ENCODE measurements around the gene TAGAP.

The TAGAP gene

GRCh38 chr6:159044899-159045727 is at the start of gene TAGAP:
TAGAP (minus strand) TSS chr6:159044991; CDS start chr6:159044146, 845 bp downstream.
- peak; percentile 36 to 91 for DNase-seq

- no peak for DNase-seq
Measured at GRCh38 chr6:159093609-159094443, 49.0 kb upstream of the TAGAP start.

GRCh38 chr6:159092631-159093030 is 47.8 kb upstream of the TAGAP start:
- no peak for DNase-seq

GRCh38 chr6:159090530-159091480 is 46.0 kb upstream of the TAGAP start:
- DNase-seq, result no peak

- no peak for DNase-seq
Measured at GRCh38 chr6:159089909-159090308, 45.1 kb upstream of the TAGAP start.

- no peak for DNase-seq
Measured at GRCh38 chr6:159089443-159089842, 44.7 kb upstream of the TAGAP start.

GRCh38 chr6:159086033-159086618 is 41.3 kb upstream of the TAGAP start:
- DNase-seq, result no peak

GRCh38 chr6:159085396-159085895 is 40.7 kb upstream of the TAGAP start:
- no peak for DNase-seq

- DNase-seq, result no peak
Measured at GRCh38 chr6:159084493-159085091, 39.8 kb upstream of the TAGAP start.

GRCh38 chr6:159083146-159083545 is 38.4 kb upstream of the TAGAP start:
- DNase-seq, result no peak

- no peak for DNase-seq
Measured at GRCh38 chr6:159082039-159082815, 37.4 kb upstream of the TAGAP start.

GRCh38 chr6:159080217-159080976 is 35.6 kb upstream of the TAGAP start:
- no peak for DNase-seq

- DNase-seq, result no peak
Measured at GRCh38 chr6:159079367-159079766, 34.6 kb upstream of the TAGAP start.

GRCh38 chr6:159077123-159077522 is 32.3 kb upstream of the TAGAP start:
- no peak for DNase-seq

- DNase-seq, result no peak
Measured at GRCh38 chr6:159075506-159076228, 30.9 kb upstream of the TAGAP start.

- no peak for DNase-seq
Measured at GRCh38 chr6:159074876-159075275, 30.1 kb upstream of the TAGAP start.

- DNase-seq, result no peak
Measured at GRCh38 chr6:159074120-159074684, 29.4 kb upstream of the TAGAP start.

GRCh38 chr6:159071843-159072769 is 27.3 kb upstream of the TAGAP start:
- DNase-seq, result no peak
